Heart left ventricle (tissue), 13 donors: ENCODE measurements around the gene TECPR2.

Experiments used
- CTCF ChIP-seq, 12 donors: fragments of 200-600 bp; sonication (generic) in 4 of 12; IDR thresholded peaks; one replicate each; pipeline versions ENCODE4 v1.5.0 to v1.8.0; 2018 to 2022; ENCODE audit warnings: antibody characterized with exemption in 12 of 12, mild to moderate bottlenecking in 5 of 12
- POLR2A ChIP-seq, 2 donors: fragments of 450-650 bp; IDR thresholded peaks; one replicate each; pipeline ENCODE4 v1.6.1; 2017; ENCODE audit warnings: antibody characterized with exemption in 2 of 2, mild to moderate bottlenecking in 2 of 2, moderate library complexity in 2 of 2
- donor health status: ischemic (EF 13 %, LVEDD 7.1; RV severe dilation, severe dysfunction).
- donor health status: DM: no; HTN: yes; CAD: no.
- donor health status: DM: no; HTN: no; CAD: no.
- donor health status: ischemic (EF 25% LVEDD 6.9; RV normal size, moderate dysfunction).
- donor health status: ischemic (EF 25% LVEDD 5.7; RV mildly dilated, moderate dysfunction).
- donor health status: ischemic (EF 35%, LVEDD 5.7; RV mildly dilated, moderate dysfunction).
- donor health status: nonischemic (EF 11% LVEDD 7.7; RV severe dilation, severe dysfunction).
- donor health status: DM: yes; HTN: yes; CAD: no.
- donor health status: PGD.
- donor health status: ischemic (EF 29% LVEDD 5.4; RV normal size, mild dysfunction).
- donor health status: nonischemic (EF 23%, LVEDD 6.1; RV moderate dilation, normal function).

GRCh38 chr14:102421411-102422057 lies 58.8 kb downstream of the TECPR2 start:
- TF ChIP-seq CTCF (IDR thresholded peaks at IDR 0.05) = no peak
- TF ChIP-seq POLR2A (IDR thresholded peaks at IDR 0.05) = no peak
